Cardiac fibroblast (primary cell): ENCODE results near the gene SLC49A4.

ENCODE experiments used
- DNase-seq, 2 donors: peaks; one replicate each; pipeline versions ENCODE4 v3.0.0 to v3.0.0-alpha.2; 2010; ENCODE audit warnings: low read depth in 2 of 2
- H3K4me3 ChIP-seq, 2 donors: replicated peaks in 1 of 2; 1 replicate in 1 of 2; 2 replicates in 1 of 2; pipeline ENCODE4 v1.5.1; 2011; ENCODE audit warnings: low read depth in 2 of 2, low read length in 2 of 2, mild to moderate bottlenecking in 2 of 2, moderate library complexity in 1 of 2
- TF ChIP-seq, protein P1 (sequence below): IDR thresholded peaks from one replicate; pipeline ENCODE4 v1.5.1; 2011; ENCODE audit warnings: low read depth, mild to moderate bottlenecking, low read length, inconsistent platforms

Gene SLC49A4

DNA sequence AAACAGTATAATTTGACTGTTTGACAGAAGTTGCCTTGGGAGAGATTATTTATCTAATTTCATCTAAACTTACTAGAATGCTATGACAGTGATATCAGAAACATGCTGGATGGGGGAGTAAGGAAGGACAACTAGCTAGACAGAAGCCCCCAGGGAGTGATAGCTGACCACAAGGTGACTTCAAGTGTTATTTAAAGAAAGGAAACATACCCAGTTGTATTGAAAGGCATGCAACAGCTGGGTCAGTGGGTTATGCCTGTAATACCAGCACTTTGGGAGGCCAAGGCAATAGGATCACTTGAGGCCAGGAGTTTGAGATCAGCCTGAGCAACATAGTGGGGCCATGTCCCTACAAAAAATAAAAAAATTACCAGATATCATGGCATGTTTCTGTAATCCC lies 69.6 kb downstream of the SLC49A4 start:
- TF ChIP-seq, protein P1, sequence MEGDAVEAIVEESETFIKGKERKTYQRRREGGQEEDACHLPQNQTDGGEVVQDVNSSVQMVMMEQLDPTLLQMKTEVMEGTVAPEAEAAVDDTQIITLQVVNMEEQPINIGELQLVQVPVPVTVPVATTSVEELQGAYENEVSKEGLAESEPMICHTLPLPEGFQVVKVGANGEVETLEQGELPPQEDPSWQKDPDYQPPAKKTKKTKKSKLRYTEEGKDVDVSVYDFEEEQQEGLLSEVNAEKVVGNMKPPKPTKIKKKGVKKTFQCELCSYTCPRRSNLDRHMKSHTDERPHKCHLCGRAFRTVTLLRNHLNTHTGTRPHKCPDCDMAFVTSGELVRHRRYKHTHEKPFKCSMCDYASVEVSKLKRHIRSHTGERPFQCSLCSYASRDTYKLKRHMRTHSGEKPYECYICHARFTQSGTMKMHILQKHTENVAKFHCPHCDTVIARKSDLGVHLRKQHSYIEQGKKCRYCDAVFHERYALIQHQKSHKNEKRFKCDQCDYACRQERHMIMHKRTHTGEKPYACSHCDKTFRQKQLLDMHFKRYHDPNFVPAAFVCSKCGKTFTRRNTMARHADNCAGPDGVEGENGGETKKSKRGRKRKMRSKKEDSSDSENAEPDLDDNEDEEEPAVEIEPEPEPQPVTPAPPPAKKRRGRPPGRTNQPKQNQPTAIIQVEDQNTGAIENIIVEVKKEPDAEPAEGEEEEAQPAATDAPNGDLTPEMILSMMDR: no peak
- no peak for DNase-seq
- no peak overlapping the region for H3K4me3 ChIP-seq

DNA sequence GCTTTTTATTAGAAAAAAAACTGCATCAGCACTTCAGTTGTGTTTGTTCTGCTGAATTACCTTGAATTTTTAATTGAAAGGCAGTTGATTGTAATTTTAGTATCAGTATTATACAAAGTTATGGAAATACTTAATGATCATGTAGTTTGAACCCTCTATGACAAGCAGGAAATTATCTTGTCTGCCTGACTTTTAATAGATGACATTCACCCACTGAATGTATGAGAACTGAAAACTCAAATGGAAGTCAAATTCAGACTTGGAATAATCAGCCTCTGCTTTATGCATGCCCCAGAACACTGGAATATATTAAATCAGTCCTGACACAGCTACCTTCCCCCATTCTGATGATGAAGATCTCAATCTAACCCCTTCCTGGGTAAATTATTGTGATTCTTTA lies 73.5 kb downstream of the SLC49A4 start:
- no peak overlapping the region for H3K4me3 ChIP-seq
- DNase-seq: no peak
- TF ChIP-seq, protein P1: no peak

DNA sequence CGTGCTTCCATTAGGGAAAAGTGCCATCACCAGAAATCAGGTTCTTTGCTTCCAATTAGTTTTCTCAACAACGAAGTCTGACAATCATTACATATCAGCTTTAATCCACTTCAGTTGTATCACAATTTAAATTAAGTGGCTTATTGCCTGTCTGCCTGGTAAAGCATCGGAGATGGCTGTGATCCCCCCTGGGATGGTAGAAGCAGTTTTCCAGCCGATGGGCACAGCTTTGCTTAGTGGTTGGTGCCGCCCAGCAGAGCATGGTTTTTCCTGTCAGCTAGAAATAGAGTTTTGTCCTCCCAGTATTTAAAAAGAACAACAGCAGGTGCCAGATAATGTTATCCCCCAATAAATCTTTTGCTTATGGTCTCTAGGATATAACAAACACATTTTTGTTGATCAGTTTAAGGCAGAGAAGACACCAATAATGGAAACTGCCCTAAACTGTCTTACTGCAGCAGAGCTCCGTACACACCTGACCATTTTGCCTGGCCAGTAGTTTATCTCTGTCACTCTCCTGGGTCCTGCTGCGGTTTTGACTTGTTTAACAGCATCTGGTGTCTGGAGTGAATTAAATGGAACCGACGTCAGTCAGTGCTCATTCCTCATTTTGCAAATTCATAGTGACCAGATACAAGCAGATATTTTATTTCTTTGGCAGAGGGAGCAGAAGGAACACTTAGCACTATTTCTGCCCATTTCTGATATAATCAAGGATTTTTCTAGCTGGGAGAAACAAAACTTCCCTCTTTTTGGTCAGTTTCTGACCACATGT lies 79.1 kb downstream of the SLC49A4 start:
- no peak overlapping the region for H3K4me3 ChIP-seq
- DNase-seq: no peak
- TF ChIP-seq, protein P1: no peak

DNA sequence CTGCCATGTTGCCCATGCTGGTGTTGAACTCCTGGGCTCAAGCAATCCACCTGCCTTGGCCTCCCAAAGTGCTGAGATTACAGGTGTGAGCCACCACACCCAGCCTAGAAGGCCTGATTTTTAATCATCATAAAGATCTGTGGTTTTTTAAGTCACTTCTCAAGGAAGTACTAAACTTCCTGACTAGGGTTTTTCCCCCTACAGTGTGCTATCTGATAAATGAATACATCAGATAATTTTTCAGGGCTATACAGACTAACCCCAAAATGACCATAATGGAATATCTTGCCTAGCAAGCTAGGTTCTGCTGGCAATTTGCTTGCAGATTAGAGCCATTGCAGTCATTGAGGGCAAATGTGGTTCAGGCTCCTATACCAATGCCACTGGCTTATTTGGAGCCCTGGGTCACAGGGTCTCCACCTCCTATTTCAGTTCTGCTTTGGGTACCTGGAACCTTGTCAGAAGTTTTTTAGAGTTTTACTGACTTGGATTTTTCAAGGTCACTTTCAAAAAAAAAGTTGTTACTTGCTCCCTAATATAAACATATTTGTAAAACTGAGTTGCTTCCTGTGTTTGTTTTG lies 80.8 kb downstream of the SLC49A4 start:
- no peak overlapping the region for H3K4me3 ChIP-seq
- no peak for DNase-seq
- TF ChIP-seq, protein P1: no peak

DNA sequence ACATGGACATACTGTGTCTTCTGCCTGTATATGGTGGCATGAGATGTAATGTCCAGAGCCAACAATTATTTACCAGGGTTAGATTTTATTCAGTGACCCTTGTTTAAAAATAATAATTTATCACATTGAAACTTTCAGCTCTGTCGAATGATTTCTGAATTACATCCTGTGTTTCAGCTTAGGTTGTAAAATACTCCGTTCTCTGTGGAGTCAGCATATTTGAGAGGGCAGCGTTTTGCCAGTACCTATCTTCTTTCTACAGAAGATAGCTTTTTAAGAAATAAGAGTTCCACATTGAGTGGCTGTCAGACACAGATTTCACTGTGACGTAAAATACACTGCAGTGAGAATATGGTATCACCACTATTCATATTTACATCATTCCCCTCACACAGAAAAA lies 85.3 kb downstream of the SLC49A4 start:
- H3K4me3 ChIP-seq: no peak overlapping the region
- no peak for DNase-seq

DNA sequence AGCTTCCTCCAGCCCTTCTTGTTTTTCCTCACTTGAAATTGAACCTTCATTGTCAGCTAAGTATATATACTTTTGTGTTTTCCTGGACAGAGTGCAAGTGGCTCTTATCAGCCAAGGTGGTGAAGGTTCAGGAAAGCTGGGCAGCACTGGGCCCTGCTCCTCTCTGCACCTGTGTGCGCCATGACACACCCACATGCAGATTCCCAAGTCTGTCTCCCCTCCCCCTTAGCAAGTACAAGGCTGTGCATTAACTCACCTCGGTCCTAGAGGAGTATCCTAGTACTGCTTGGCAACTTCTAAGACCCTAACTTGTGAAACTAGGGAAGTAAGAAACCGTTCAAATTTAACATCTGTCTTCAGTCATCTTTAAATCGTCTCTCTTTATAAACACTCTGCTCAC lies 85.8 kb downstream of the SLC49A4 start:
- TF ChIP-seq, protein P1: no peak
- H3K4me3 ChIP-seq: no peak overlapping the region
- DNase-seq: no peak

More for the DNA sequence above, 85.3 kb downstream of the SLC49A4 start:
- TF ChIP-seq, protein P1: no peak
